A549 (cell line): Measurements from ENCODE around the gene DDX1. TPM values are rescaled to one million over a fixed set of nuclear protein-coding genes. Genes with fewer than 3 reads are reported as not detected.

Source experiments
- ATAC-seq, 2 experiments: fragments of 200-7000 bp in 1 of 2; fragments of >200 bp in 1 of 2; cut with Nextera tagmentation in 1 of 2; cut with Tn5 transposase in 1 of 2; 3 replicates each; pipeline versions ENCODE4 v1.8.0 to v1.9.1; 2018 to 2020; ENCODE audit warnings: mild to moderate bottlenecking in 1 of 2, moderate library complexity in 1 of 2
- CTCF ChIA-PET: fragments of 300-600 bp; sonication (Branson Sonifier 250); formaldehyde crosslinking; extraction: SDS; loops from one replicate; lab custom pipeline; 2021; ENCODE audit warnings: antibody characterized with exemption, inconsistent platforms; lab: Yijun Ruan, JAX
- POLR2A ChIA-PET: fragments of 350-600 bp; formaldehyde crosslinking; extraction: SDS; loops from one replicate; lab custom pipeline; 2021; ENCODE audit warnings: antibody characterized with exemption, inconsistent platforms; lab: Yijun Ruan, JAX
- DNase-seq, 2 experiments: peaks; one replicate each; pipeline versions ENCODE4 v3.0.0 to v3.0.0-alpha.2; 2011 to 2016; ENCODE audit warnings: low read depth in 1 of 2, low spot score in 1 of 2
- FAIRE-seq: peaks from 2 replicates; lab custom pipeline; 2011; peaks lifted over from hg19 to GRCh38; lab: Jason Lieb, UNC
- H3K27ac ChIP-seq, 2 experiments: fragments of >200 bp; sonication (Bioruptor Twin); formaldehyde crosslinking; 3 replicates each; pipeline ENCODE4 v1.5.1; 2016 to 2017
- H3K4me1 ChIP-seq: fragments of >200 bp; sonication (Bioruptor Twin); formaldehyde crosslinking; 3 replicates; pipeline ENCODE4 v1.6.1; 2016
- H3K4me2 ChIP-seq: fragments of >200 bp; sonication (Bioruptor Twin); formaldehyde crosslinking; 3 replicates; pipeline ENCODE4 v1.6.1; 2016
- H3K4me3 ChIP-seq: fragments of >200 bp; sonication (Bioruptor Twin); formaldehyde crosslinking; 3 replicates; pipeline ENCODE4 v1.5.1; 2016
- H3K9me3 ChIP-seq: fragments of >200 bp; sonication (Bioruptor Twin); formaldehyde crosslinking; 3 replicates; pipeline ENCODE4 v1.6.1; 2016
- BCL3 ChIP-seq: fragments of >200 bp; sonication (Bioruptor Twin); formaldehyde crosslinking; IDR thresholded peaks from 3 replicates; pipeline ENCODE4 v1.6.1; 2016
- CEBPB ChIP-seq, 2 experiments: fragments of >200 bp in 1 of 2; sonication (Bioruptor Twin) in 1 of 2; formaldehyde crosslinking in 1 of 2; IDR thresholded peaks; 2 replicates each; pipeline ENCODE4 v1.6.1; 2012 to 2016
- EHF ChIP-seq: fragments of 250-450 bp; sonication (Bioruptor Pico); IDR thresholded peaks from 2 replicates; pipeline ENCODE4 v1.5.0; 2020; ENCODE audit warnings: mild to moderate bottlenecking
- EHMT2 ChIP-seq: fragments of 200-600 bp; sonication (generic); IDR thresholded peaks from 2 replicates; pipeline ENCODE4 v1.6.1; 2016; ENCODE audit warnings: antibody characterized with exemption, low read depth, mild to moderate bottlenecking, moderate library complexity
- FOXS1 ChIP-seq: fragments of 250-450 bp; sonication (Bioruptor Pico); IDR thresholded peaks from 2 replicates; pipeline ENCODE4 v1.5.0; 2020; ENCODE audit warnings: mild to moderate bottlenecking, moderate library complexity
- HOXB5 ChIP-seq: fragments of 250-450 bp; sonication (Bioruptor Pico); IDR thresholded peaks from 2 replicates; pipeline ENCODE4 v1.5.0; 2020; ENCODE audit warnings: mild to moderate bottlenecking, moderate library complexity
- MAFK ChIP-seq: fragments of 450-650 bp; IDR thresholded peaks from 2 replicates; pipeline ENCODE4 v1.6.1; 2014; ENCODE audit not compliant: partially characterized antibody
- MAX ChIP-seq: IDR thresholded peaks from 2 replicates; pipeline ENCODE4 v1.6.1; 2012
- NFE2L2 ChIP-seq: fragments of 150-350 bp; conservative IDR thresholded peaks from 2 replicates; pipeline ENCODE4 v1.6.1; 2014; ENCODE audit warnings: low read length
- NPAS2 ChIP-seq: fragments of 250-450 bp; sonication (Bioruptor Pico); IDR thresholded peaks from 2 replicates; pipeline ENCODE4 v1.8.0; 2022; ENCODE audit warnings: mild to moderate bottlenecking, moderate library complexity, borderline replicate concordance
- POLR2AphosphoS2 ChIP-seq: conservative IDR thresholded peaks from 2 replicates; pipeline ENCODE4 v1.6.1; 2012; ENCODE audit warnings: low read length, improper control_type of control experiment, inconsistent platforms
- RFX5 ChIP-seq: fragments of 450-650 bp; IDR thresholded peaks from 2 replicates; pipeline ENCODE4 v1.7.1; 2014; ENCODE audit warnings: antibody characterized with exemption, mild to moderate bottlenecking, moderate library complexity
- RNF2 ChIP-seq: fragments of 200-600 bp; sonication (generic); IDR thresholded peaks from 2 replicates; pipeline ENCODE4 v1.6.1; 2016; ENCODE audit warnings: low read depth, mild to moderate bottlenecking, antibody characterized with exemption, moderate library complexity, borderline replicate concordance
- SREBF2 ChIP-seq: fragments of 450-650 bp; IDR thresholded peaks from 2 replicates; pipeline ENCODE4 v1.6.1; 2014; ENCODE audit warnings: mild to moderate bottlenecking, moderate library complexity
- TFCP2L1 ChIP-seq: fragments of 250-450 bp; sonication (Bioruptor Pico); IDR thresholded peaks from 2 replicates; pipeline ENCODE4 v1.5.0; 2021; ENCODE audit warnings: mild to moderate bottlenecking
- USF2 ChIP-seq: fragments of 450-650 bp; IDR thresholded peaks from 2 replicates; pipeline ENCODE4 v1.6.1; 2014; ENCODE audit warnings: antibody characterized with exemption
- ZFP36 ChIP-seq: fragments of 450-650 bp; IDR thresholded peaks from 2 replicates; pipeline ENCODE4 v1.6.1; 2014; ENCODE audit warnings: borderline replicate concordance; ENCODE audit not compliant: partially characterized antibody
- ZSCAN20 ChIP-seq: fragments of 250-450 bp; sonication (Bioruptor Pico); IDR thresholded peaks from 2 replicates; pipeline ENCODE4 v1.8.0; 2022; ENCODE audit warnings: mild to moderate bottlenecking, moderate library complexity
- WGBS: methylation state at CpG from one replicate; pipeline ENCODE4 v1.1.6; 2017; ENCODE audit errors: missing lambda C conversion rate; 5-methylcytosine and 5-hydroxymethylcytosine counted together
- polyA plus RNA-seq, 4 experiments: library from polyadenylated mRNA; depleted of rRNA in 3 of 4; stranded (reverse); fragments of >200 nt; fragmentation: RNase III in 1 of 4; extraction: RNeasy Plus Mini Kit Qiagen cat#74134 plus additional on column Dnase treatment in 1 of 4; gene quantifications; 2 replicates in 3 of 4; 3 replicates in 1 of 4; pipeline ENCODE4 v1.2.3, GENCODE V29; 2011 to 2017

DDX1 gene
- polyA plus RNA-seq, 2 of the 4 experiments (the other 2 are of a cell fraction), result 157 to 214 TPM

GRCh38 chr2:15628899-15629855 is 37.5 kb downstream of the DDX1 start:
- WGBS, result 92% methylated on average over 5 of the region's 5 CpGs
- POLR2A ChIA-PET, result no interaction called here
- ATAC-seq, result no peak
- no peaks in the 10 kb centered on the region for H3K9me3 ChIP-seq
- H3K4me2 ChIP-seq, result no peak overlapping the region
- CTCF ChIA-PET, result interaction anchor here (1.0 to 1.6 kb wide), 4 partner anchors 8 to 880 kb away, joined by 4 to 8 read pairs (median 4); no protein-coding TSS in a partner anchor
- H3K4me3 ChIP-seq, result no peak overlapping the region
- no peak for TF ChIP-seq ZFP36
- TF ChIP-seq RNF2, result no peak
- TF ChIP-seq SREBF2, result no peak
- no peak for TF ChIP-seq EHF (CRISPR knock-in tag)
- no peak for TF ChIP-seq MAX
- TF ChIP-seq POLR2AphosphoS2, result no peak
- TF ChIP-seq RFX5, result no peak
- H3K4me1 ChIP-seq, result peaks cover 4% of the 10 kb centered on the region; the same call in 1 of the 3 replicates
- FAIRE-seq, result no peak
- no peak overlapping the region for H3K27ac ChIP-seq
- DNase-seq, result no peak

- peaks cover 4% of the 10 kb centered on the region; the same call in 1 of the 3 replicates for H3K4me1 ChIP-seq
- TF ChIP-seq RNF2 (no peak), FOXS1 (no peak), NPAS2 (CRISPR knock-in tag) (no peak), HOXB5 (CRISPR knock-in tag) (no peak), TFCP2L1 (no peak), ZFP36 (no peak), CEBPB (IDR thresholded peaks at IDR 0.05) (no peak), MAFK (no peak), ZSCAN20 (no peak), BCL3 (no peak), NFE2L2 (no peak), EHMT2 (no peak), USF2 (no peak)
- TF ChIP-seq, all 56 proteins: peak for 0
- DNase-seq (no peak), FAIRE-seq (no peak), ATAC-seq (no peak)
- Histone ChIP-seq H3K9me3 (no peaks in the 10 kb centered on the region), H3K4me2 (no peak overlapping the region), H3K27ac (no peak overlapping the region), H3K4me3 (no peak overlapping the region)
- WGBS, result 90% methylated on average over 4 of the region's 4 CpGs
- CTCF ChIA-PET, result interaction anchor here (1.0 to 1.5 kb wide), 3 partner anchors 10 to 979 kb away, joined by 4 to 5 read pairs (median 4); no protein-coding TSS in a partner anchor
- POLR2A ChIA-PET, result no interaction called here
These were observed 38.7 kb downstream of the DDX1 start for GRCh38 chr2:15630121-15630977.
